GM21619 (cell line): Measurements from ENCODE around the gene CTNNB1.
A peak's percentile ranks its signal among the peaks of the same experiment; 100 is the strongest.

Experiments
- ATAC-seq: cut with Tn5 transposase; IDR thresholded peaks from one replicate; pipeline ENCODE4 v1.9.1; 2021; ENCODE audit not compliant: unreplicated experiment

Gene CTNNB1

GRCh38 chr3:41198950-41199865 is at the start of gene CTNNB1:
Gene CTNNB1, plus strand, starts transcription at chr3:41199505. Its CDS starts 24,564 bp downstream, at chr3:41224069.
- ATAC-seq, result peak; percentile 69

GRCh38 chr3:41155834-41156233 is 43.5 kb upstream of the CTNNB1 start:
- ATAC-seq, result no peak

GRCh38 chr3:41158947-41159346 is 40.4 kb upstream of the CTNNB1 start:
- ATAC-seq, result no peak

GRCh38 chr3:41159588-41160189 is 39.6 kb upstream of the CTNNB1 start:
- ATAC-seq, result no peak

GRCh38 chr3:41162541-41162940 is 36.8 kb upstream of the CTNNB1 start:
- no peak for ATAC-seq

- ATAC-seq, result no peak
Measured at GRCh38 chr3:41163006-41163405, 36.3 kb upstream of the CTNNB1 start.

GRCh38 chr3:41163421-41163820 is 35.9 kb upstream of the CTNNB1 start:
- no peak for ATAC-seq

- ATAC-seq, result no peak
Measured at GRCh38 chr3:41164777-41165176, 34.5 kb upstream of the CTNNB1 start.

GRCh38 chr3:41167722-41168497 is 31.4 kb upstream of the CTNNB1 start:
- no peak for ATAC-seq

GRCh38 chr3:41169023-41169422 is 30.3 kb upstream of the CTNNB1 start:
- ATAC-seq, result no peak

- no peak for ATAC-seq
Measured at GRCh38 chr3:41173926-41174885, 25.1 kb upstream of the CTNNB1 start.

GRCh38 chr3:41175365-41175764 is 23.9 kb upstream of the CTNNB1 start:
- ATAC-seq, result no peak

- ATAC-seq, result no peak
Measured at GRCh38 chr3:41176596-41176995, 22.7 kb upstream of the CTNNB1 start.

- ATAC-seq, result no peak
Measured at GRCh38 chr3:41178576-41178975, 20.7 kb upstream of the CTNNB1 start.

- ATAC-seq, result no peak
Measured at GRCh38 chr3:41180396-41180795, 18.9 kb upstream of the CTNNB1 start.

- ATAC-seq, result no peak
Measured at GRCh38 chr3:41182504-41183059, 16.7 kb upstream of the CTNNB1 start.

- no peak for ATAC-seq
Measured at GRCh38 chr3:41184394-41184793, 14.9 kb upstream of the CTNNB1 start.

- no peak for ATAC-seq
Measured at GRCh38 chr3:41186297-41186696, 13.0 kb upstream of the CTNNB1 start.

- ATAC-seq, result no peak
Measured at GRCh38 chr3:41188306-41188705, 11.0 kb upstream of the CTNNB1 start.
